WTC11 (cell line): ENCODE measurements around the gene INTS15. TPM values are rescaled to one million over a fixed set of nuclear protein-coding genes. Genes with fewer than 3 reads are reported as not detected.

Experiments
- ATAC-seq: fragments of 200-7000 bp; cut with Tn5 transposase; 2 replicates; pipeline ENCODE4 v1.10.0; 2021; ENCODE audit warnings: mild to moderate bottlenecking, moderate library complexity
- CTCF ChIA-PET: fragments of 300-600 bp; sonication (Branson Sonifier 250); formaldehyde crosslinking; loops from one replicate; lab custom pipeline; 2021; ENCODE audit warnings: antibody characterized with exemption; lab: Charles Lee
- POLR2A ChIA-PET: fragments of 350-600 bp; sonication (Branson Sonifier 250); formaldehyde crosslinking; loops from one replicate; lab custom pipeline; 2021; ENCODE audit warnings: antibody characterized with exemption; lab: Charles Lee
- DNase-seq: peaks from one replicate; pipeline ENCODE4 v3.0.0; 2021; ENCODE audit warnings: low spot score
- H3K27ac Mint-ChIP-seq: 2 replicates; pipeline ENCODE4 v1.8.0; 2021; ENCODE audit warnings: mixed read lengths
- H3K27me3 Mint-ChIP-seq: 2 replicates; pipeline ENCODE4 v1.8.0; 2021; ENCODE audit warnings: low read depth, mild to moderate bottlenecking, moderate library complexity, mixed read lengths
- H3K36me3 Mint-ChIP-seq: 2 replicates; pipeline ENCODE4 v1.8.0; 2021; ENCODE audit warnings: mixed read lengths
- H3K4me1 Mint-ChIP-seq: 2 replicates; pipeline ENCODE4 v1.8.0; 2022; ENCODE audit warnings: mixed read lengths
- H3K4me3 Mint-ChIP-seq: 2 replicates; pipeline ENCODE4 v1.8.0; 2021; ENCODE audit warnings: mild to moderate bottlenecking, moderate library complexity, mixed read lengths
- H3K9me3 Mint-ChIP-seq: 2 replicates; pipeline ENCODE4 v1.8.0; 2021; ENCODE audit warnings: mixed read lengths
- AR ChIP-seq: fragments of 250-450 bp; sonication (Bioruptor Pico); IDR thresholded peaks from 2 replicates; pipeline ENCODE4 v1.9.0; 2021; ENCODE audit warnings: mild to moderate bottlenecking
- ATF2 ChIP-seq: sonication (generic); formaldehyde crosslinking; IDR thresholded peaks from 2 replicates; pipeline ENCODE4 v1.8.1; 2022; ENCODE audit warnings: low read depth, missing genetic modification reagents, borderline replicate concordance
- CREM ChIP-seq: sonication (generic); formaldehyde crosslinking; IDR thresholded peaks from 2 replicates; pipeline ENCODE4 v1.8.1; 2022; ENCODE audit warnings: mild to moderate bottlenecking, missing genetic modification reagents, moderate library complexity
- E2F1 ChIP-seq: sonication (generic); formaldehyde crosslinking; IDR thresholded peaks from 2 replicates; pipeline ENCODE4 v1.8.0; 2022; ENCODE audit warnings: mild to moderate bottlenecking, missing genetic modification reagents
- ELF4 ChIP-seq: sonication (generic); formaldehyde crosslinking; IDR thresholded peaks from 2 replicates; pipeline ENCODE4 v1.8.1; 2022; ENCODE audit warnings: low read depth, mild to moderate bottlenecking, moderate library complexity, missing genetic modification reagents
- ERG ChIP-seq: fragments of 250-450 bp; sonication (Bioruptor Pico); IDR thresholded peaks from 2 replicates; pipeline ENCODE4 v1.8.0; 2021; ENCODE audit warnings: mild to moderate bottlenecking
- FOXP1 ChIP-seq: sonication (generic); formaldehyde crosslinking; IDR thresholded peaks from 2 replicates; pipeline ENCODE4 v1.8.0; 2022; ENCODE audit warnings: missing genetic modification reagents, mild to moderate bottlenecking, moderate library complexity, borderline replicate concordance
- GABPB1 ChIP-seq: sonication (generic); formaldehyde crosslinking; IDR thresholded peaks from 2 replicates; pipeline ENCODE4 v1.8.1; 2023; ENCODE audit warnings: mild to moderate bottlenecking, missing genetic modification reagents
- GRHL2 ChIP-seq: fragments of 250-450 bp; sonication (Bioruptor Pico); IDR thresholded peaks from 2 replicates; pipeline ENCODE4 v1.8.0; 2022; ENCODE audit warnings: mild to moderate bottlenecking, moderate library complexity; ENCODE audit not compliant: insufficient replicate concordance, severe bottlenecking
- HMGA2 ChIP-seq: fragments of 250-450 bp; sonication (Bioruptor Pico); IDR thresholded peaks from 2 replicates; pipeline ENCODE4 v1.4.0; 2021; ENCODE audit warnings: mild to moderate bottlenecking, moderate library complexity
- MAX ChIP-seq: sonication (generic); formaldehyde crosslinking; IDR thresholded peaks from 2 replicates; pipeline ENCODE4 v1.8.0; 2022; ENCODE audit warnings: mild to moderate bottlenecking, missing genetic modification reagents
- MYBL2 ChIP-seq: sonication (generic); formaldehyde crosslinking; IDR thresholded peaks from 2 replicates; pipeline ENCODE4 v1.8.1; 2023; ENCODE audit warnings: mild to moderate bottlenecking, moderate library complexity, missing genetic modification reagents
- NFE2L1 ChIP-seq: sonication (generic); formaldehyde crosslinking; IDR thresholded peaks from 2 replicates; pipeline ENCODE4 v1.8.1; 2023; ENCODE audit warnings: missing genetic modification reagents
- NFYB ChIP-seq: sonication (generic); formaldehyde crosslinking; conservative IDR thresholded peaks from 2 replicates; pipeline ENCODE4 v1.8.0; 2022; ENCODE audit warnings: low read depth, missing genetic modification reagents
- SMAD3 ChIP-seq: sonication (generic); formaldehyde crosslinking; IDR thresholded peaks from 2 replicates; pipeline ENCODE4 v1.8.0; 2022; ENCODE audit warnings: missing genetic modification reagents, mild to moderate bottlenecking, borderline replicate concordance
- SOX15 ChIP-seq: fragments of 250-450 bp; sonication (Bioruptor Pico); IDR thresholded peaks from 2 replicates; pipeline ENCODE4 v1.9.0; 2021; ENCODE audit warnings: mild to moderate bottlenecking
- TEAD1 ChIP-seq: sonication (generic); formaldehyde crosslinking; IDR thresholded peaks from 2 replicates; pipeline ENCODE4 v1.8.0; 2022; ENCODE audit warnings: mild to moderate bottlenecking, missing genetic modification reagents
- USF1 ChIP-seq: sonication (generic); formaldehyde crosslinking; IDR thresholded peaks from 2 replicates; pipeline ENCODE4 v1.8.0; 2022; ENCODE audit warnings: mild to moderate bottlenecking, missing genetic modification reagents
- ZBTB43 ChIP-seq: sonication (generic); formaldehyde crosslinking; IDR thresholded peaks from 2 replicates; pipeline ENCODE4 v1.8.1; 2023; ENCODE audit warnings: mild to moderate bottlenecking, missing genetic modification reagents
- ZNF138 ChIP-seq: sonication (generic); formaldehyde crosslinking; conservative IDR thresholded peaks from 2 replicates; pipeline ENCODE4 v1.8.1; 2022; ENCODE audit warnings: mild to moderate bottlenecking, moderate library complexity, missing genetic modification reagents
- ZNF317 ChIP-seq: sonication (generic); formaldehyde crosslinking; IDR thresholded peaks from 2 replicates; pipeline ENCODE4 v1.8.1; 2023; ENCODE audit warnings: low read depth, mild to moderate bottlenecking, moderate library complexity, missing genetic modification reagents, borderline replicate concordance
- ZNF416 ChIP-seq: fragments of 250-450 bp; sonication (Bioruptor Pico); IDR thresholded peaks from 2 replicates; pipeline ENCODE4 v1.9.0; 2021; ENCODE audit warnings: mild to moderate bottlenecking, inconsistent platforms
- total RNA-seq: library from RNA; stranded (reverse); gene quantifications from 3 replicates; pipeline ENCODE4 v1.2.3, GENCODE V29; 2021

The INTS15 gene
- total RNA-seq, 1 experiment from 2014 or later: 28.2 TPM

GRCh38 chr7:6547400-6547799, 42.4 kb upstream of the INTS15 start (continued):
- TF ChIP-seq AR (CRISPR knock-in tag) (no peak), ELF4 (CRISPR knock-in tag) (no peak)

GRCh38 chr7:6551016-6551511, 38.8 kb upstream of the INTS15 start, which contains the start of gene GRID2IP:
Gene GRID2IP (minus strand): TSS chr7:6551461. CDS start chr7:6551436, 25 bp downstream.
- DNase-seq: no peak
- no peak within 1 kb of the TSS for H3K27ac Mint-ChIP-seq
- H3K4me3 Mint-ChIP-seq: no peak within 1 kb of the TSS
- no peaks in the 10 kb centered on the region; the same call in 1 of the 2 replicates for H3K27me3 Mint-ChIP-seq
- H3K4me1 Mint-ChIP-seq: peaks cover 4% of the 10 kb centered on the region
- TF ChIP-seq ZBTB43 (no peak), SMAD3 (CRISPR knock-in tag) (no peak), ZNF138 (no peak), FOXP1 (no peak), ELF4 (CRISPR knock-in tag) (no peak), MYBL2 (no peak), NFE2L1 (no peak), ERG (CRISPR knock-in tag) (no peak), GRHL2 (no peak), NFYB (no peak), SOX15 (no peak)
- TF ChIP-seq, all 79 proteins: peak for 0
- Mint-ChIP-seq H3K9me3 (no peaks in the 10 kb centered on the region), H3K36me3 (no peaks in the 10 kb centered on the region)
- ChIA-PET CTCF (interaction anchor here (0.7 to 1.3 kb wide), 2 partner anchors 35 to 100 kb away, joined by 3 to 5 read pairs; no protein-coding TSS in a partner anchor), POLR2A (no interaction called here)
- peak; percentile 14; the same call in 1 of the 2 replicates for ATAC-seq

GRCh38 chr7:6553448-6554044, 36.3 kb upstream of the INTS15 start:
- Mint-ChIP-seq H3K9me3 (no peaks in the 10 kb centered on the region), H3K4me1 (no peaks in the 10 kb centered on the region), H3K27ac (no peak overlapping the region), H3K27me3 (no peaks in the 10 kb centered on the region; the same call in 1 of the 2 replicates), H3K4me3 (no peak overlapping the region), H3K36me3 (no peaks in the 10 kb centered on the region)
- peak; percentile 42; the same call in 1 of the 2 replicates for ATAC-seq
- ChIA-PET POLR2A (interaction anchor here (0.7 kb wide), 1 partner anchor 187 kb away, joined by 6 read pairs; no protein-coding TSS in a partner anchor), CTCF (interaction anchor here (1.7 kb wide), 1 partner anchor 37 kb away, joined by 5 read pairs; no protein-coding TSS in a partner anchor)
- no peak for DNase-seq
- TF ChIP-seq E2F1 (CRISPR knock-in tag): no peak
- TF ChIP-seq ZNF317 (CRISPR knock-in tag): no peak
- TF ChIP-seq ELF4 (CRISPR knock-in tag): no peak
- no peak for TF ChIP-seq HMGA2 (CRISPR knock-in tag)
- TF ChIP-seq TEAD1 (CRISPR knock-in tag): no peak
- TF ChIP-seq MAX: no peak
- TF ChIP-seq GABPB1 (CRISPR knock-in tag): no peak
- no peak for TF ChIP-seq ZBTB43
- no peak for TF ChIP-seq CREM
- TF ChIP-seq SMAD3 (CRISPR knock-in tag): no peak
- TF ChIP-seq ATF2 (CRISPR knock-in tag): no peak
- TF ChIP-seq ZNF416 (CRISPR knock-in tag): no peak
- TF ChIP-seq USF1 (CRISPR knock-in tag): no peak
